HCT116 (cell line): Measurements from ENCODE around the gene MPP1.

Experiments used
- EZH2 ChIP-seq: fragments of 200-600 bp; sonication (generic); IDR thresholded peaks from 2 replicates; pipeline ENCODE4 v1.6.1; 2017; ENCODE audit warnings: antibody characterized with exemption, mixed run types
- POLR2A ChIP-seq: IDR thresholded peaks from 2 replicates; pipeline ENCODE4 v1.7.0; 2011; ENCODE audit warnings: borderline replicate concordance; ENCODE audit not compliant: insufficient read depth, insufficient read length; ENCODE audit errors: extremely low read depth

- TF ChIP-seq POLR2A (no peak), EZH2 (no peak)
Measured at GRCh38 chrX:154818916-154819770, 13.9 kb upstream of the MPP1 start.
